Suppressor macrophage (primary cell): ENCODE results near the gene GUCD1.
A peak's percentile ranks its signal among the peaks of the same experiment; 100 is the strongest.

Experiments
- DNase-seq, 4 experiments: peaks; one replicate each; pipeline ENCODE4 v3.0.0-alpha.2; 2020 to 2022

The GUCD1 gene

GRCh38 chr22:24590596-24591173, 35.7 kb upstream of the GUCD1 start:
- no peak for DNase-seq

- no peak for DNase-seq
These were observed 34.6 kb upstream of the GUCD1 start for GRCh38 chr22:24589518-24590030.

- no peak for DNase-seq
These were observed 34.0 kb upstream of the GUCD1 start for GRCh38 chr22:24588757-24589481.

GRCh38 chr22:24588381-24588756, 33.4 kb upstream of the GUCD1 start:
- DNase-seq, result no peak

GRCh38 chr22:24587948-24588347, 33.0 kb upstream of the GUCD1 start:
- no peak for DNase-seq

- no peak for DNase-seq
These were observed 32.3 kb upstream of the GUCD1 start for GRCh38 chr22:24587251-24587650.

GRCh38 chr22:24585927-24586546, 31.1 kb upstream of the GUCD1 start:
- DNase-seq, result no peak

GRCh38 chr22:24585461-24585860, 30.5 kb upstream of the GUCD1 start:
- DNase-seq, result no peak

- DNase-seq, result no peak
These were observed 30.0 kb upstream of the GUCD1 start for GRCh38 chr22:24584871-24585411.

- DNase-seq, result no peak
These were observed 29.3 kb upstream of the GUCD1 start for GRCh38 chr22:24584166-24584790.

GRCh38 chr22:24583221-24584165, 28.6 kb upstream of the GUCD1 start:
- DNase-seq, result no peak

- no peak for DNase-seq
These were observed 27.3 kb upstream of the GUCD1 start for GRCh38 chr22:24582056-24582814.

- no peak for DNase-seq
These were observed 25.3 kb upstream of the GUCD1 start for GRCh38 chr22:24580276-24580675.

GRCh38 chr22:24579258-24579601, 24.3 kb upstream of the GUCD1 start:
- DNase-seq, result no peak

GRCh38 chr22:24578355-24579257, 23.7 kb upstream of the GUCD1 start:
- DNase-seq, result no peak

GRCh38 chr22:24576778-24577177, 21.8 kb upstream of the GUCD1 start:
- DNase-seq, result peak in 3 of 4 experiments; percentile 13 to 18 (median 17)

- DNase-seq, result no peak
These were observed 16.3 kb upstream of the GUCD1 start for GRCh38 chr22:24571266-24571665.

- DNase-seq, result no peak
These were observed 12.7 kb upstream of the GUCD1 start for GRCh38 chr22:24567668-24568067.

- DNase-seq, result no peak
These were observed 12.1 kb upstream of the GUCD1 start for GRCh38 chr22:24566899-24567511.

GRCh38 chr22:24565077-24565476, 10.1 kb upstream of the GUCD1 start:
- no peak for DNase-seq
